HG03103 (cell line): ENCODE results near the gene THRAP3.

Experiments used
- ATAC-seq: cut with Tn5 transposase; IDR thresholded peaks from one replicate; pipeline ENCODE4 v1.9.1; 2021; ENCODE audit warnings: low read depth; ENCODE audit not compliant: unreplicated experiment

The THRAP3 gene

DNA sequence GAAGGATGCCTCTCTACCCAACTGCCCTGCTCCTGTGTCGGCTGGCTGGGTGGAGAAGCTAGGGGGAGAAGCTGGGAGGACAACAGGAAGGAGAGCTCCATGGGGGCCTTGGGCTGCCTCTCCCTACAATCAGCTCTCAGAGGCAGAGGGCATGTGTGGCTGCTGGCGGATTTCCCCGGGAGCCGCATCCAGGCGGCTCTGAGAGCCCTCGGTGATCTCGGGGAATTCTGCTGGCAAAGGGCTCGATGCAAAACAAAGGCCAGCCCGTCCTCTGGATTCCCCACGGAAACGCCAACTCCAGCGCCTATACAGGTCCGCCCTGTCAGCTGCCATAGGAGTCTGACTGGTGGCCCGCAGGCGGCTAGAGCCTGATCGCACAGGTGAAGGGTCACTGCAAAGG, 125.6 kb downstream of the THRAP3 start:
- no peak for ATAC-seq

DNA sequence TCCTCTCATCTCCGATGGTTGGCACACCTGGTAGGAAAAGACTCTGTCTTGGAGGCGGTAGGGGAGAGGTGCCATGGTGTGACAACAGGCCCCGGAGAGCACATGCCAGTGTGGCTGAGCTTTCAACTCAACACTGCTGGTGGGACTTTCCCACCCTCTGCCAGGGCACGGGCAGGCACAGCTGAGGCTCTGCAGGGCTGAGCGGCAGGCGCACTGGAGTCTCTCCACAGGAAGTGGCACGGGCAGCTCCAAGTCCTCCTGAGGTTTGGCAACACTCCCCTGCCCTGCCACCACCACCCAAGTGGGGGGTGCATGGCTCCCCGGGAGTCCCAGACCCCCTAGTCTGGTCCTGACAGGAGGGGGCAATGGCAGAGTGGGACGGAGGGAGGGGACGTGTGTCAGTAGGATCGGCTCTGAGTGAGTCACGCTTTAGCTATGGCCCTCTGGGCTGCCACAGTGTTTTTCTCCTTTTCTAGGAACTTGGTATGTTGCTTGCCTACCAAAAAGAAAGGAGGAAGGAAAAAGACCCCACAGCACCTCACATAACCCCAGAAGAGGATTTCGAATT, 126.5 kb downstream of the THRAP3 start:
- no peak for ATAC-seq

DNA sequence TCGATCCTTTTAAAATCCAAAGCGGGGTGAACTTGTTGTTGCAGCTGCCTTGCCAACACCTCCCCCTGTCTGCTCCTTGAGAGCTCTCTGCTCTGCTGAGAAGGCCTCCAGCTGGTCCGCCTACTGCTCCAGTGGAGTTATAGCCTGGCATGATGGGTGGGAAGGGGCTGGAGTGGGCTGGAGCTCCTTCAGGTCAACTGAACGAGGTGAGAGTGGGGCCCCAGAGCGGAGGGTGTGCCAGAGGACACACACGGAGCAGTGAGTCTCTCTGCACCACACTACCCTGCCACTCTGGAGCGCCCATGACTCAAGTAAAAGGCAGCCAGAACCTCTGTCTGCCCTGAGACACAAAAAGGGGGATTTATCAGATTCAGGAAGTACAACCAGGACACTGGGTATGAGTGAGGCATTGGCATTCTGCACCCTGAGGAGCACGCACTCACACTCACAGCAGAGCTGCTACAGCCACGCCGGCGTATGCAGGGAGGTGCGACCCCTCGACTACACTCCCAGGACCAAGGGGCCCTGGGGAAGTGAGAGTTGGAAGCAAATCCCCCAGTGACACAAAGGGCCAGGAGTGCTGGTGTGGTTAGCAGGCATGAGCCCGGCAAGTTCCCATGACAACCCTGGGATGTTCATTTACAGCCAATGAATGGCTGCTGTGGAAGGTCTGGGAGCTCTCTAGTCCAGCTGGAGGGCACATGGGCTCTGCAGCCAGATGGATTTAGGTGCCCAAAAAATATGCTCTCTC, 127.2 kb downstream of the THRAP3 start:
- no peak for ATAC-seq

DNA sequence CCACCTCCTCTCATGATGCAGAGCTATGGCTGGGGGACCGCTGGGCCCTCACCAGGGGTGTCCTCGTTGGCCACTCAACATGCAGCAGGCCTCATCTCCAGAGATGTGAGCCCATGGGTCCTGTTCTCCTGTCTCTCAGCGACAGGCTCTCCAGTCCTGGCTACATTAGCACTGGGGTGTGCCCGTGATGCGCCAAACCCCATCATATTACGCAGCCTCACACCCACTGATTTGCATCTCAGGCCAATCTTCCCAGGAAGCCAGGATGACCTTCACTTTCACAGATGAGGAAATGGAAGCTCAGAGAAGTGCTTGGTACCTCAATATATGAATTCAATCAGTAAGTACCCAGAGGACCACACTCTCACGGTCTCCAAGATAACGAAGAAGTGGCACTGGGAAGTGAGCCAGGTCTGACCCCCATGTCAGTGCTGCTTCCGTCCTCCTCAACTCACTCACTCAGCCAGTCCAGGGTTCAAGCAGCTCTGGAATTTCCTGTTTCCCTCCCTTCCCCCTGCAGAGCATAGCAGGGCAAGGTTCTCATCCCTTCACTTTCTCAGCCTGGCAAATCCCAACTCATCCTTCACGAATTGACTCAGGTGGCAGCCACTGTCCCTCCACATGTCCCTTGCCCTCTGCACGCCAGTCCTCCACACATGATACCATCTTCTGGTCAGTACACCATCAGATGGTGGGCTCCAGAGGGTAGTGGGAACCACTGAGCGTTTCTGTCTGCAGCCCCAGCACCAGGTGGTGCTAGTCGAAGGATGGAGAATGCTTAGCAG, 128.1 kb downstream of the THRAP3 start:
- ATAC-seq = no peak

DNA sequence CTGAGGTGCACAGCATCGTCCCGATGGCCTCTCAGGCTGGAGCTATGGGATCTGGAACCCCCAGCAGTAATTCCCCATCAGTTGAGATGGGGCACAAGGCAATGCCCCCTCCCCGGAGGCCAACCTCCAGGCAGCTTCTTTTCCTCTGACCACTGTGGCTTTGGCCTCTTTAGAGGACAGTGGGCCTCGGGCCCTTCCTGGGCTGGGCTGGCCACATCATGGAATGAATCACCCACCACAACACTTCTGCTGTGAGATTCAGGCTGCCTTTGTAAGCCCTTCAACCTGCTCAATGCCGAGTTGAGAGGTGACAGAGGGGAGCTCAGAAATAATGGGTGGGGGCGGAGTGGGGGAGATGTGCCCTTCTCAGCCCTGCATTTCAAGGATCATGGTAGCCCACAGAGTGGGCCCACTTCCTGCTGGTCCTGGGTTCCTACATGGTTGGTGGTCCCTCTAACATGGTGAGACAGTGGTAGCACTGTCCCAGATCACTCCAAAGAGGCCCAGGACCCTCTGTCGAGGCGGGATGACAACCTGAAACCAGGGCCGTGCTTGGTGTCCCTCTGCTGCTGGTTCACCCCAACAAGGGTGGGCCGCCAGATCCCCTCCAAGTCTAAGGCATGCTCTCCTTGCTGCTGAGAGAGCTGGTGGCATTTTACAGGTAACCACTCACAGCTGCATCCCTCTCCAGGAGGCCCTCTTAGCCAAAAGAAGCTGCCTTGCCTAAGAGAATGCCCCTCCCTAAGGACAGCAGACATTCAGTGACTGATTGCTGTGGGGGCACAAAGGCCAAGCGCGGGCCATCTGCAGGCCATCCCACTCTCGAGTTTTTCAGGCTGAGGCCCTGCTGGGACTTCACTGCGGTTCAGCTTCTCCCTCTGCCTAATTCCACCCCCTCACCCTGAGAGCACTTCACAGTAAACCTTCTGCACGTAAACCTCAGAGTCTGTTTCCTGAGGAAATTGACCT, 129.0 kb downstream of the THRAP3 start:
- no peak for ATAC-seq

DNA sequence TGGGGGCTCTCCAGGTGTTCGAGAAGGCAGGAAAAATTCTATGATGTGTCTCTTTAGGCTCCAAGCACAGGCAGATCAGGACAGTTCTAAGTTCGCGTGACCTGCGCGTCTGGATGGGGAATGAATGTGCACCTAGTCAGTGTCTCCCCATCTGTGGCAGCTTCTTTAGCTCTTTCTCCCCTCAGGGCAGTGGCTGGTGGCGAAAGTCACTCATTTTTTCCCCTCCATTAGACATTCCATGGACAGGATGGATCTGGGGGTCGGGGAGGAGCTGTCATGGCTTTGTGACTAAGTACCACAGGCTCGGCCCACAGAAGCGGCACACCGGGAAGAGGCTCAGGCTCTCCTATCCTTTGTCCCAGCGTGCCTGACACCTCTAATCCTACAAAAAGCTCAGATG, 130.2 kb downstream of the THRAP3 start:
- ATAC-seq = no peak
